Measurements from ENCODE around the gene CYP27A1.

Gene CYP27A1

DNA sequence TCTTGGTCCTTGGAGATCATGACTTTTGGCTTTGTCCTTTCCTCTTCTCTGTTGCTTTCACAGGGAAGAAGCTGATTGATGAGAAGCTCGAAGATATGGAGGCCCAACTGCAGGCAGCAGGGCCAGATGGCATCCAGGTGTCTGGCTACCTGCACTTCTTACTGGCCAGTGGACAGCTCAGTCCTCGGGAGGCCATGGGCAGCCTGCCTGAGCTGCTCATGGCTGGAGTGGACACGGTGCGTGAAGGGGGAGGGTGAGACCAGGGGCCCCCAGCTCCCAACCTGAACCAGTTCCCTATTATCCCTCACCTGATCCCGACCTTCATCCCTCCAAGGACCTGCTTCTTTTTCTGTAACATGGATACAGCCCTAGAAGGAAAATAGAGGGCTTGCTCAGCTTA lies 30.9 kb downstream of the CYP27A1 start:
- no peak for DNase-seq

DNA sequence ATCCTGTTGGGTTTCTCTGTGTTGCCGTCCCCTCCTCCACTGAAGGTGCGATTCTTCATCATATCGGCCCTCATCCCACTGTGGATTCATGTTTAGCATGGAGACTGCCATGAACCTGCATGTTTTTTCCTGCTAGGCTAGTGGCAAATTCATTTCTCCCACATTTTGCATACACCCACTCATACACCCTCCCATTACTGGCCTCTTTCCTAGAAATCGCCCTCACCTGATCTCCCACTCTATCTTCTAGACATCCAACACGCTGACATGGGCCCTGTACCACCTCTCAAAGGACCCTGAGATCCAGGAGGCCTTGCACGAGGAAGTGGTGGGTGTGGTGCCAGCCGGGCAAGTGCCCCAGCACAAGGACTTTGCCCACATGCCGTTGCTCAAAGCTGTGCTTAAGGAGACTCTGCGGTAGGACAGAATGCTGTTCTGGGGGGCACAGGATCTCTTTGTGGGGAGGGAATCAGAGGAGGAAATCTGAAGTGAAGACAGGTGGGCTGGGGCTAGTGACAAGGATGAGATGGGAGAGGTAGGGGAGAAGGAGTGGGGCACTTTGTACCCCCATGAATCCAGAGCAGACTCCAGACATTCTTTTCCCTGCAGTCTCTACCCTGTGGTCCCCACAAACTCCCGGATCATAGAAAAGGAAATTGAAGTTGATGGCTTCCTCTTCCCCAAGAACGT lies 32.0 kb downstream of the CYP27A1 start:
- DNase-seq: no peak

DNA sequence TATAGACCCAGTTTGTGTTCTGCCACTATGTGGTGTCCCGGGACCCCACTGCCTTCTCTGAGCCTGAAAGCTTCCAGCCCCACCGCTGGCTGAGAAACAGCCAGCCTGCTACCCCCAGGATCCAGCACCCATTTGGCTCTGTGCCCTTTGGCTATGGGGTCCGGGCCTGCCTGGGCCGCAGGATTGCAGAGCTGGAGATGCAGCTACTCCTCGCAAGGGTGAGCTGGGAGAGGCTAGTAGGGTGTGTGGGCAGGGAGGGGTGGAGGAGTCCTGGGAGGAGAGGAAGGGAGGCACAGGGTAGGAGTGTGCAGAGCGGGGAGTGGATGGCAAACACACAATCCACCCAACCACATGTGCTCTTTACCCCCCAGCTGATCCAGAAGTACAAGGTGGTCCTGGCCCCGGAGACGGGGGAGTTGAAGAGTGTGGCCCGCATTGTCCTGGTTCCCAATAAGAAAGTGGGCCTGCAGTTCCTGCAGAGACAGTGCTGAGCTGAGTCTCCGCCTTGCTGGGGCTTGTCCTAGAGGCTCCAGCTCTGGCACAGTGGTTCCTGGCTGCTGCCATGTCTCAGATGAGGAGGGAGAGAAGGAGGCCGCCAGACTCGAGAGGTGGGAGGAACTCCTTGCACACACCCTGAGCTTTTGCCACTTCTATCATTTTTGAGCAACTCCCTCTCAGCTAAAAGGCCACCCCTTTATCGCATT lies 32.7 kb downstream of the CYP27A1 start:
- no peak for DNase-seq

DNA sequence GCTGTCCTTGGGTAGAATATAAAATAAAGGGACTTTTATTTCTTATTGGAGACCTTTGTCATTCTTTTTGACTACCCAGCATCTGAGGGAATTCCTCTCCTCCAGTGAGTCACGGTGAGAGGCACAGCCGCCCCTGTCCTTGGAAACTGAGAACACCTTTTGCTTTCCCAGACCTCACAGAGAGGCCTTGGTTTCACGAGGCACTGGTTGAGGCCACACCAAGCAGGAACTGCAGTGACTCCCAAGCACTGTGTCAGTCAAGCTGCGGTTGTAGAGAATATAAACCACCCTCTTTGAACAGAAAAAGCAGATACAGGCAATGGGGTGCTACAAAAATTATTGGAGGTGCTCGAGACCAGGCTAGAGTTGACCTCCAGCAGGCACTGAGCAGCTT lies 33.3 kb downstream of the CYP27A1 start:
- DNase-seq: no peak

DNA sequence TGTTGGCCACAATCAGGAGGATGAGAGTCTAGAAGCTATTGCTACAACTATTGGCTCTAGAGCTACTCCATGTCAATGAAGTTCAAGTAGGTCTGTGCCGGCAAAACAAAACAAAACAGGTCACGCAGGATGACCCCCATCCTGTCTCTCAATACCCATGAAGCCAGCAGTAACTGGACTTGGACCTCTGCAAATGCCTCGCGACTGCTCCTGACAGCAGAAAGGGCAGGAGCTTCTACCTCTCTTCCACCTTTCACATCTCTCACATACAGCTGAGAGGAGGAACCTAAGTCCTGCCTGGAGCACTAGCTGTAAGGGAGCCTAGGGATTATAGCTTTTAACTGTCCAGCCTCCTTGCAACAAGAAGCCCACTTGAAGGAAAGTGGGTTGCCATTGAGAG lies 33.7 kb downstream of the CYP27A1 start:
- DNase-seq: no peak

DNA sequence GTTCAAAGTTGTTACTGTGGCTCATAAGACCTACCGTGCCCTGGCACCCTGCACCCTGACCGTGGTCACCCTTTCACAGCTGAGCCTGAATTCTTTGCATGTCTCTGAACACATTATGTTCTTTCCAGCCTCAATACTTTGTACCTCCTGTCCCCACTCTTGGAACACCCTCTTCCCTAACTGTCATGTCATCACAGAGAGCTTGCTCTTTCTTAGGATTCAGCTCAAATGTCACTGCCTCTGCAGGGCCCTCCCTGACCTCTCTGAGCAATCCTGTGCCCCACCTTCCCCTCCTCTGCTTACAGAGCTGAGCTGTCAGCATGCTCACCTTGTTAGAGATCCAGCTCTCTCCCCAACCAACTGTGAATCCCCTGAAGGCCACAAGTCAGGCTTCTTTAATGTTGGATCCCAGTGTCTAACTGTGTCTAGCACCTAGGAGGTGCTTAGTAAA lies 34.6 kb downstream of the CYP27A1 start:
- DNase-seq: no peak

DNA sequence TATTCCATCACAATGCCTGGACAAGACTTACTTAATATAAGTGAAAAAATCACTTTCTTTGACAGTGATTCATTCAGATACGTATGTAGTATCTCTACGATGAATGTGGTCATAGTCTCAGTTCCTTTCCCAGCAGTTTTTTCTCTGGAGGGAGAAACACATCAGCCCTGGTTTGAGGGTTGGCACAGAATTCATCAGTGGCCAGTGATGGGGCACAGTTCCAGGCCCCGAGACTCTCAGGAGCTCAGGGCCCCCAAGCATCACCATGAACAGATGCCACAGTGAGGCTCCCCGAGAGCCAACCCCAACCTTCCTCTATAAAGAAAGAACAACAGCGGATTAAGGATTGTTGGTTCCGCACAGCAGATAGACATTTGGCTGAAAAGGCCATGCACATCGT lies 37.1 kb downstream of the CYP27A1 start:
- peak; percentile 93 for DNase-seq

DNA sequence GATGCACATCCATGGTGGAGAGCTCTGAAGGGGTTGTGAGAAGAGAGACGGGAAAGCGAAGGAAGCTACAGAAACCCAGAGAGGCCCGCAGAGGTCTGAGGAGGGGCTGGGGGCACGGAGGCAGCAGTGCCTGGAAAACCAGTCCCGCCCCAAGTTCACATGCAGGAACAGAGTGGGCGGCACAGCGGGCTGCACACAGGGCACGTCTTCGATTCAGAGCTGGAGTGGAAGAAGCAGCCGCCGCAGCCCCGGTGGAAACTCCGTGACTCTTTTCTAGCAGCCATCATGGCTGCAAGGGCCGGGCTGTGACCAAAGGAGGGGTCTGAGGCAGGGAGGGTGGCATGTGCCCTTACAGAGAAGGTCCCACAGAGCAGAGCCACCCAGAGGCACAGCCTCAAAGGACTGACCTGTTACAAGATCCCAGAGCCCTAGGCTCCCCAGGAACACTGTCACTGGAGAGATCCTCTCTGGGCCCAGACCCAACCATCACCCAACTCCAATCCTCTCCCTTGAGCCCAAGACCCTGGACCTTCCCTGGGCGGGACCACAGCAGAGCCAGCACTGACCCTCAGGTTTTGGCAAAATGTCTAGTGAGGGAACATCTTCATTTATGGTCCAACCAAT lies 38.9 kb downstream of the CYP27A1 start:
- DNase-seq: no peak

DNA sequence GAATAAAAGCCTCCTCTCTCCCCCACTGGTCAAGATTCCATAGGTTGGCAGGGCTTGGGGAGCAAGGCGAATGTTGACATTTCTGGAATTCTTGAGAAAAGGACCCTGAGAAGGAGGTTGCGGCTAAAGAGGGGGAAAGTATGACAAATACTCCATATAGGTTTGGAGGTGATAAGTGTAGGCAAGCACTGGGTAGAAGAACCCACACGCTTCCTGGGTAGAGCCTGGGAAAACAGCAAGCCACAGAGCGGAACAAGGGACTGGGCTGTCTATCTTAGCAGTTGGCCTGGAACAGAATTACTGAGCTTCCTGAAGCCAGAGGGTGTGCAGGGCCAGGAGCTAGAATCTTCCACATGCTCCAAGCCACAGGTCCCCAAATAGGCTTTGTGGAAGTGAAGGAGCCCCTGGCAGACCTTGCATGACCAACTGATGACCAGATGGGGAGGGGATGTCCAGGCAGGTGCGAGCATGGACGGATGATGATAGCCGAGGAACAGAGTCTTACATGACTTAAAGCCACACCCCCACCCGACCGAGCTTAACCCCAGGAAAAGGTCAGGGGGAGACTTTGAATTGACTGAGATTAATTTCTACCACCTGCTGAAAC lies 39.8 kb downstream of the CYP27A1 start:
- DNase-seq: no peak

DNA sequence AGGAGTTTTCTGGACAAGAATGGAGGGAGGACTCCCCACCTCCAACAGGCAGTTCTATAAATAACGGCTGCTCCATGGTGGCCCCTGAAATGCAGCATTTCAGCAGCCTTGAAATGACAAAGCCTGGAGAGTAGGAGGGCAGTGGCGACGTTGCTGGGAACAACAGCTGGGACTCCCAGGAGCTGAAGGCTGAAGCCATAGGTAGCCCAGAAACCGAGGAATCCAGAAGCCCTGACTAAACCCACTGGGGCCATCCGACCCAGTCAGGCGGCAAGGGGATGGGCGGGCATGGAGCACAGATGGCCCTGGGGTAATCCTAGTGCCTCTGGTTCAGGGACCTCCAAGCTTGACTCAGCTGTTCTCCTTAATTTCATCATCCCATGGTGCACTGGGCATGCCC lies 40.7 kb downstream of the CYP27A1 start:
- no peak for DNase-seq

DNA sequence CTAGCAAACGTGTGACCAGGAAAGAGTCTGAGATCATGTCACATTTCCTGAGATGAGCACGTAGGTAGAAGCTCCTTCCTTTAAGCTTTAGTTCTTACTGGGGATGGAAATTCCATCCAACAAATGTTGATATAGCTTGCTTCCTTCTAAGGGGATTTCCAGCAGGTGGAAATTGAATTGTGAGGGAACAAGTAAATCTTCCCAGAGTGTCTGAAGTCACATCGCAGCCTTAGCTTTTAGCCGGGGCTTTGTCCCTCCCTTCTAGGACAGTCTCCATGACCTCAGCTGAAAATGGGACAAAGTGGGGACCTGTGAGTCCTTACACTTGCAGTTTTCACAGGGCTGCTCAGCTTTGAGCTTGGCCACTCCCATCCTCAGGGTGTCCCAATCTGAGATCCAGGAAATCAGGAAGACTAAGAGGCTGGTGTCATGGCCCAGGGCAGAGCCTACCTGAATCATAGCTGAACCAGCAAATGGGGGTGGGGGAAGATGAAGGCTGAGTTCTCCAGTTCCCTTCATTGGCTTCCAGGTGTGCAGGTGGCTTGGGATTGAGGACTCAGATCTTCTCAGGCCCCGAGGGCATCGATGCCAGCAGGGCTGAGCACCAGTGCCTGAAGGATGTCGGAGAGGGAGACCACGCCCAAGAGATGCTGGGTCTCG lies 41.4 kb downstream of the CYP27A1 start:
- DNase-seq: no peak

DNA sequence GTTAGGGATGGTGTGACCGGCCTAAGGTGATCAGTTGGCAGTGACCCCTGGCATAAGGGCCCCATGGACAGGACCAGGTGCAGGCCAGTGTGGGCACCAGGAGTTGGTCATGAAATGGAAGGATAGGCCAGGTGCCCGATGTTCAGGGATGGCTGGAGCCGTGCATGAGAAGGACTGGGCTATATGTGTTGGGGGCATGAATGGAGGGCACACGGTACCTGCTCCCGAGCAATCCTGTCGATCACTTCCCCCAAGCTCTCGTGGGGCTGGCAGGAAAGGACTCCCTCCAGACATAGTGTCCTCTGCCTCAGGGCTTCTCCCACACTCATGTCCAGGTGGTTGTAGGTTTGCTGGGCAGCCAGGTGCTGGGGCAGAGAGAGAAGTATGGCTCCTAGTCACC lies 42.1 kb downstream of the CYP27A1 start:
- DNase-seq: no peak

DNA sequence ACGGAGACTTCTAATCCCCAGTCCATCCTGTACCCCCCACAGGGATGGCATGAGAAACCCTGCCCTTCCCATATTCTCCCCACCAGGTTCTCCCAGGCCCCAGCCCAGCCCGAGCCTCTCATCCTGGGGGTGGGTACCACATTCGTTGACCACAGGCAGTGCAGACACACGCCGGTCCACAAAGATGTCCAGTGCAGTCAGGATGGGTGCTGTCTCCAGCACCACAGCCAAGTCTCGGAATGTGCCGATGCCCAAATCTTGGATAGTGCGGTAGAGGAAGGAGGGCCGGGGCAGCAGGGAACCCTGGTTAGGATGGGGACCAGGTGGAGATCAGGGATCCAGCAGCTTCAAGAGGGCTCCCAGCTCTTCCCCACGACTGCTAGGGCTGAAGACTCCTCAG lies 44.8 kb downstream of the CYP27A1 start:
- DNase-seq: no peak

DNA sequence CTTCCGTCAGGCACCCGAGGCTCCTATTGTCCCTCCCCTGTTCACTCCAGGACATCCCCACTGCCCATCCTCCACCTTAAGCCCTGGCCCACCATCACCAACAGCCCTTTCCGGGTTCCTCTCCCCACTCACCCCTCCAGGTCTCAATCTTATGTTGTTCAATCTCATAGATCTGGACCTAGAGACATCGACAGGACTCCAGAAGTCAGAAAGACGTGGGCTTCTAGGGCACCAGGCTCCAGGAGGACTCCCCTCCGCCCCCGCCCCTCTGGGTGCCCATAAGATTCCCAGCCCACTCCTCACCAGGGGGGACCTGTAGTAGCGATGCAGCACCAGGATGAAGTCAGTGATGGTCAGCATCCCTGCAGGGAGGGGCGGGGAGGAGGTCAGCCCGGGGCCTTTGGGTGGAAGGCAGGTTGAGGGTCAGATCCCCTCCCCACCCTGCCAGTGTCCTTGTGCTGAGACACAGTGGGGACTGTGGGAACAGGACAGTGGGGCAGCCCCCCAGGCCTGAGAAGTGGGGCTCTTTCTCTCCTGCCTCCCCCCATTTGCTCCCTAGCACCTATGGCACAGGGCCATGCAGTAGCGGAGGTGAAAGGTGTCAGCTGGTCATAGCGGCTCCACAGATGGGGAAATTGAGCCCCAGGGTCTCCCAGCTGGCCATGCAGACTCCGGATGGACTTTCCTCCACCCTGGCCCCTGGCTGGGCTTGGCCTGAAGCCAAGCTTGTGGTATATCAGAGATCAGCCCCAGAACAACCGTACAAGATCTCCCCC lies 45.9 kb downstream of the CYP27A1 start:
- no peak for DNase-seq

DNA sequence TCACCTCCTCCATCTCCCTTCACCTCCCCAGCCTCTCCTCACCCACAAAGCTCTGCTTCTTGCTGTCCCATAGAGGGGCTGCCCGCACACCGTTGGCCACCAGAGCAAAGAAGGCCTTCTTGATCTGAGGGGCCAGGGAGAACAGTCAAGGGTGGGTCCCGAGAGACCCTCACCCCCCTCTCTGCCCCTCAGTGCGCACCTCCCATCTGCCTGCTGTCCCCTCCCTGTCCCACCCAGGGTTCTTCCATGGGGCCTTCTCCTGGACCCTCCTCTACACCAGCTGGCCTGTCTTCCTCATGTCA lies 46.5 kb downstream of the CYP27A1 start:
- no peak for DNase-seq

DNA sequence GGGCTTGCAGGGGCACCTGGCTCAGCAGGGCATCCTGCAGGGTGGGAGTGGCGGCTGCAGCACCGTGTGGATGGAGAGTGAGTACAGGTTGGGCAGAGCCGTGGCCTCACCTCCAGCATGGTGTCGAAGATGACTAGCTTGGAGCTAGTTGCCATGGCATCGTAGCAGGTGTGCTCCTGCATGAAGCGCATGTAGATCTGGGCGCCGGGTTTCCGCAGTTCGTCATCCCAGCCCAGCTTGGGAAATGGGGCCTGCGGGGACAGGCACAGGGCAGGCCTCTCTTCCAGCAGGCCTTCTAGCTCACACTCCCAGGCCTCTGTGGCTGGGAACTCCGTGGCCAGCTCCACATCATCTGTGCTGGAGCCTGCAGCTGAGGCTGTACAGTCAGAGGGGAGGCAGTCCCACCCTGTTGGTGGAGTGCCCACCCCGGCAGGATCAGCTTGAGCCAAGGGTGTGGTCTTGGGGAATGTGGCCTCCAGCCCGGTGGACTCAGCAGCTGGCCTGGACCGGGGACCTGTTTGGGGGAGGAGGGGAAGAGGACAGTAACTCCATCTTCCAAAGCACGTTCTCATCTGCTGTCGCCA lies 48.0 kb downstream of the CYP27A1 start:
- DNase-seq: no peak

DNA sequence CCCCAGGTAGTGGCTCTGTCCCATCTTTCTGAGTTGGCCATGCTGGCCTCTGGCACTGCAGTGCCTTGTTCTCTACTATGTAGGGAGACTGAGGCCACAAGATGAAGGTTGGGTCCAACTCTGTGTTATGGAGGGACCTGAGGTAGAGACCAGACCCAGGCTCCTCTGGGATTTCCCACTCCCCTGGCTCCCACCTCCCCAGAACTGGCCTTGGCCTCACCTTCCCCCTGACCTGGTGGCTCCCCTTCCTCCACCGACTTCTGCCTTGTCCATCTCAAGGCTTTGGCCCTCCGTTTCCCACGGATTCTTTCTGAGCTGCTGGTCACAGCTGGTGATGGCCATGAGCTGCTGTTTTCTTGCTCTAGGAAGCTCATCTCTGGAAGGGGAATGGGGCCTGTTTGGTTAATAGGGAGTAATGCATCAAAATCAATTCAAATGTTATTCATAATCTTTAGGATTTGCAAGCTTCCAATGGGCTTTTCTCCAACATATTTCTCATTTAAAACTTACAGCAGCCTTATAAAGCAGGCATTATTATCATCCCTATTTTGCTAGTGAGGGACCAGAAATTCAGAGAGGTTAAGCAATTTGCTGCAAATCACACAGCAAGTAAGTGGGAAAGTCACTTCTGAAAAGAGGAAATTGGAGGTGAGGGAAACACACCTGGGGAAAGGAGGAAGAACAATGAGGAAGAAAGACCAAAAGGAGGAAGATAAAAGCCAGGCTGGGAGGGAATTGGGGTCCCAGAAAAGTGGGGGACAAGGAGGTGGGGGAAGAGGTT lies 48.8 kb downstream of the CYP27A1 start:
- DNase-seq: no peak

DNA sequence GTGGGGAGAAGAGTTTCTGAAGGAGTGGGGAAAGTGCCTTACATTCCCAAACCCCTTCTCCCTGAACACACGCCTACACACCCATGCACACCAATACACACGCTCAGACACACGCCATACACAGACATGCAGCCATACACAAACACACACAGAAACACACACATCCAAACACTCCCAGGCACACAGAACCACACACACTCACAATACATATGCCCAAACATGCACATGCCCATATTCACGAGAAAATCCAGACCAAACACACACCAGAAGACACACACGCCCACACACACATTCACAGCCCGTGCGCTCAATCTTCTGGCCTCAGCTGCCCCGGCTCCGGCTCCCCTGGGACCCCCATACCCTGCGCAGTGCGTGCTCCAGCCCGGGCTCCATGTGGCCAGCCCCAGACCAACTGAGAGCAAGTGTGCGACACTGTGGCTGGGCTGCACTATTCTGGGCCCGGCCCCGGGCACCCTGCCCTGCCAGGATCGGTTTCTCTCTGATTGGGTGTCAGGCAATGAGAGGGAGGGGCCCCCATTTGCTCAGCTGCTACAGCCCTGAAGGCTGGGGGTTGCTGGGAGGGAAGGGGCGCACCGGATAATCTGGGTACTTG lies 49.5 kb downstream of the CYP27A1 start, which contains the start of gene PRKAG3:
Gene PRKAG3 (minus strand): TSS at position 426 of the 613 bp plus-strand sequence.
- DNase-seq: no peak

DNA sequence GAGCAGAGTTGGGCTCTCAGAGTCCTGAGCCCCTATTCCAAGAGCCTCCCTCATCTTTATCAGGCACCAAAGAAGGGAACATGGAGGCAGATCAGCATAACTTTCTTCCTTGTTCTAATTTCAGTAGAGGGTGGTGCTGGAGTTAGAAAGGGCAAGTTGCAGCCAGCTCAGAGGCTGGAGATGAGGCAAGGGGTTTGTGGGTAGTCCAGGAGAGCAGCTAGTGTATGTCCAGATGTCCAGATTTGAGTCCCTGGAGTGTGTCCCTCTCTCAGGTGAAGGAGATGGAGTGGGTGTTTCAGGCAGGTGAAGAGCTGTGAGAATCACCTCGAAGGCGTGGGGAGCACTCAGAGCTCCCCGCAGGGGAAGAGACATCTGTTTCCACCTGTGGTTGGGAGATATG lies 50.1 kb downstream of the CYP27A1 start:
- DNase-seq: no peak

DNA sequence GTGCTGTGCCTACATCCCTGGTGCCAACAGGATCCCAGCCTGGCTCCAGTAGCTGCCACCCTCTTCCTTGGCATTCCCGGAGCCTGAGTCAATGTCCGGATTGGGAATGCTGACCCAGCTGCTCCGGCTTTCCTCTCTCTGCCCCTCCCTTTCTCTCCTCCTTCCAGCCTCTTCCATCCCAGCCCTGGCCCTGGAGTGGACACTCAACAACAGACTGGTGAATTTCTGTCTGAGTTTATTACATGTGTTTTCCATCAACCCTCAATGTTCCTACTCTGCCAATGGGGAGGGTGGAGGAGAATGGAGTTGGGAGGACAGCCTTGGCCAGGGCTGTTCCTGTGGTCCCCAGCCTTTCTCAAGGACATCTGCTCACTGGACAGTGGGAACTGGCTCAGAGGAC lies 50.6 kb downstream of the CYP27A1 start:
- no peak for DNase-seq

DNA sequence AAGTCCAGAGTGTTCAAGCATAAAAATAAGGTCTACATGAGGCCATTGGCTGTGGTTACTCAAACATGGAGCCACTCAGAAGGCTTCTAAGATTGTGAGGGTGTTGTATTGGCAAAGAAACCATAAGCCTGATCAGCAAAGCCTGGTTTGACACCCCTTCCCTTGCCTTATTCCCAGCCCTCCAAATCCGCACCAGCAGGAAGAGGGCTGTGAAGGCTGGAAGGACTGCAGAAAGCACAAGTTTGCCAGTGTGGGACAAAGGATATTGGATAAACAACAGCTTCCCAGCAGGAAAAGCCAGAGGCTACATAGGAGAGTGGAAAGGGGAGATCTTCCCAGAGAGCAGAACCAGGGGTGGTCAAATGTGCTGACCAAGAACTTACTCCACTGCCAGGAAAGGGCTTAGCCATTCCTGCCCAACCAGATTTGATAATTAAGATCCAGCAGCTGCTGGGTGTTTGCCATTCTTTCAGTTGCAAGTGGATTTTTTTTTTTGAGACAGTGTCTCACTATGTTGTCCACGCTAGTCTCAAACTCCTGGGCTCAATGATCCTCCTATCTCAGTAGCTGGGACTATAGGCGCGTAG lies 51.2 kb downstream of the CYP27A1 start:
- no peak for DNase-seq
